Hematopoietic multipotent progenitor cell treated with erythropoietin and hydrocortisone succinate and interleukin-3 and kit ligand, for 6 days (in vitro differentiated cells): Measurements from ENCODE around the gene TSKU.
"Not testable (repeated sequence)": the region's sequence is repeated elsewhere in the genome, so short reads cannot be mapped to it uniquely, and the experiment has no call there.

Experiments
- DNase-seq: peaks from one replicate; pipeline ENCODE4 v3.0.0-alpha.2; 2015

The TSKU gene

GRCh38 chr11:76827005-76827404 is 43.8 kb downstream of the TSKU start:
- DNase-seq = not testable (repeated sequence)

GRCh38 chr11:76830639-76831327 is 47.6 kb downstream of the TSKU start:
- no peak for DNase-seq

GRCh38 chr11:76831686-76832310 is 48.6 kb downstream of the TSKU start:
- no peak for DNase-seq

GRCh38 chr11:76832361-76832760 is 49.2 kb downstream of the TSKU start:
- DNase-seq = no peak

GRCh38 chr11:76834151-76834550 is 51.0 kb downstream of the TSKU start:
- no peak for DNase-seq

GRCh38 chr11:76835036-76835435 is 51.9 kb downstream of the TSKU start:
- no peak for DNase-seq

GRCh38 chr11:76835928-76836612 is 52.9 kb downstream of the TSKU start:
- DNase-seq = peak; percentile 79

GRCh38 chr11:76836613-76837291 is 53.6 kb downstream of the TSKU start:
- DNase-seq = no peak

GRCh38 chr11:76837696-76838677 is 54.8 kb downstream of the TSKU start:
- DNase-seq = peak; percentile 61

- DNase-seq = no peak
Measured at GRCh38 chr11:76838678-76839068, 55.5 kb downstream of the TSKU start.

GRCh38 chr11:76839311-76839710 is 56.2 kb downstream of the TSKU start:
- no peak for DNase-seq

- DNase-seq = no peak
Measured at GRCh38 chr11:76841923-76842452, 58.8 kb downstream of the TSKU start.

- no peak for DNase-seq
Measured at GRCh38 chr11:76843907-76844306, 60.8 kb downstream of the TSKU start.

GRCh38 chr11:76844511-76844910 is 61.4 kb downstream of the TSKU start:
- DNase-seq = no peak

- no peak for DNase-seq
Measured at GRCh38 chr11:76845069-76845468, 61.9 kb downstream of the TSKU start.

GRCh38 chr11:76846441-76846840 is 63.3 kb downstream of the TSKU start:
- DNase-seq = no peak
